Naive thymus-derived CD8-positive, alpha-beta T cell (primary cell): Measurements from ENCODE around the gene COL4A4. TPM values are rescaled to one million over a fixed set of nuclear protein-coding genes. Genes with fewer than 3 reads are reported as not detected.
"Not testable (repeated sequence)": the region's sequence is repeated elsewhere in the genome, so short reads cannot be mapped to it uniquely, and the experiment has no call there.

Source experiments
- ATAC-seq, 2 donors: fragments of 150-1000 bp; cut with Tn5 transposase in 1 of 2; sonication (Bioruptor Pico), chemical (Tn5 transposase) in 1 of 2; 1 replicate in 1 of 2; 2 replicates in 1 of 2; pipeline ENCODE4 v1.10.0; 2021; ENCODE audit warnings: mild to moderate bottlenecking in 2 of 2, moderate library complexity in 2 of 2
- POLR2A ChIA-PET: fragments of 350-600 bp; sonication (Branson Sonifier 250); formaldehyde crosslinking; loops from one replicate; lab custom pipeline; 2021; ENCODE audit warnings: antibody characterized with exemption; lab: Charles Lee
- DNase-seq, 10 donors: peaks; one replicate each; pipeline versions ENCODE4 v3.0.0 to v3.0.0-alpha.2; 2020 to 2022
- H3K27ac Mint-ChIP-seq, 10 donors: one replicate each; pipeline ENCODE4 v1.8.0; 2020 to 2022; ENCODE audit warnings: mild to moderate bottlenecking in 10 of 10, mixed read lengths in 10 of 10, moderate library complexity in 4 of 10, inconsistent platforms in 1 of 10
- H3K27me3 Mint-ChIP-seq, 5 donors: one replicate each; pipeline ENCODE4 v1.8.0; 2021 to 2022; ENCODE audit warnings: mixed read lengths in 5 of 5
- H3K36me3 Mint-ChIP-seq, 3 donors: one replicate each; pipeline ENCODE4 v1.8.0; 2020 to 2022; ENCODE audit warnings: mixed read lengths in 3 of 3, mild to moderate bottlenecking in 2 of 3, inconsistent platforms in 1 of 3
- H3K4me1 Mint-ChIP-seq, 4 donors: one replicate each; pipeline ENCODE4 v1.8.0; 2021 to 2022; ENCODE audit warnings: mixed read lengths in 4 of 4
- H3K4me3 Mint-ChIP-seq, 10 donors: one replicate each; pipeline ENCODE4 v1.8.0; 2020 to 2022; ENCODE audit warnings: mild to moderate bottlenecking in 10 of 10, mixed read lengths in 10 of 10, moderate library complexity in 6 of 10, inconsistent platforms in 1 of 10
- H3K9me3 Mint-ChIP-seq, 9 donors: one replicate each; pipeline ENCODE4 v1.8.0; 2020 to 2022; ENCODE audit warnings: mixed read lengths in 9 of 9, mild to moderate bottlenecking in 3 of 9, inconsistent platforms in 1 of 9, moderate library complexity in 1 of 9
- polyA plus RNA-seq, 3 donors: library from polyadenylated mRNA; unstranded; fragments of 300-500 nt; fragmentation: Illumina TruSeq; gene quantifications; one replicate each; pipeline ENCODE4 v1.2.3, GENCODE V29; 2021
- total RNA-seq, 8 experiments: library from RNA in 2 of 8; stranded (reverse) in 2 of 8; gene quantifications; one replicate each; pipeline ENCODE4 v1.2.3 and lab custom pipeline; 2021 to 2026

COL4A4 gene
- total and polyA plus RNA-seq, 5 experiments from 2014 or later = 0.02 to 0.16 (median 0.05) TPM

GRCh38 chr2:227183657-227184367 lies 19.8 kb upstream of the COL4A4 start:
- no peaks in the 10 kb centered on the region for H3K9me3 Mint-ChIP-seq
- H3K4me3 Mint-ChIP-seq = no peak overlapping the region
- DNase-seq (no peak), ATAC-seq (no peak)
- H3K27me3 Mint-ChIP-seq = peaks cover 9 to 32% (median 15%) of the 10 kb centered on the region in 5 donors
- no peaks in the 10 kb centered on the region for H3K36me3 Mint-ChIP-seq
- H3K27ac Mint-ChIP-seq = no peak overlapping the region
- H3K4me1 Mint-ChIP-seq = peaks cover 0 to under 1% (median 0%) of the 10 kb centered on the region in 4 donors
- POLR2A ChIA-PET = no interaction called here

- Mint-ChIP-seq H3K36me3 (no peaks in the 10 kb centered on the region), H3K9me3 (no peaks in the 10 kb centered on the region), H3K27ac (no peak overlapping the region), H3K4me1 (no peaks in the 10 kb centered on the region), H3K4me3 (no peak overlapping the region), H3K27me3 (peaks cover 7 to 27% (median 11%) of the 10 kb centered on the region in 5 donors)
- no peak for DNase-seq
- POLR2A ChIA-PET = no interaction called here
- no peak for ATAC-seq
Observed at GRCh38 chr2:227182765-227183164, 18.8 kb upstream of the COL4A4 start.

- Mint-ChIP-seq H3K4me3 (no peak overlapping the region), H3K27me3 (peaks cover 5 to 15% (median 6%) of the 10 kb centered on the region in 5 donors), H3K27ac (no peak overlapping the region), H3K36me3 (no peaks in the 10 kb centered on the region), H3K9me3 (no peaks in the 10 kb centered on the region), H3K4me1 (no peaks in the 10 kb centered on the region)
- ATAC-seq (no peak), DNase-seq (no peak)
- POLR2A ChIA-PET = no interaction called here
Observed at GRCh38 chr2:227180770-227181169, 16.8 kb upstream of the COL4A4 start.

- Mint-ChIP-seq H3K4me1 (no peaks in the 10 kb centered on the region), H3K4me3 (no peak overlapping the region), H3K27me3 (peaks cover 5 to 16% (median 6%) of the 10 kb centered on the region in 5 donors), H3K36me3 (no peaks in the 10 kb centered on the region), H3K9me3 (no peaks in the 10 kb centered on the region), H3K27ac (no peak overlapping the region)
- POLR2A ChIA-PET = no interaction called here
- ATAC-seq = no peak
- DNase-seq = no peak
Observed at GRCh38 chr2:227179988-227180685, 16.1 kb upstream of the COL4A4 start.

- Mint-ChIP-seq H3K27ac (no peak overlapping the region), H3K9me3 (no peaks in the 10 kb centered on the region), H3K27me3 (peaks cover 6 to 23% (median 9%) of the 10 kb centered on the region in 5 donors), H3K4me1 (no peaks in the 10 kb centered on the region), H3K4me3 (no peak overlapping the region), H3K36me3 (no peaks in the 10 kb centered on the region)
- POLR2A ChIA-PET = no interaction called here
- DNase-seq (no peak), ATAC-seq (no peak)
Observed at GRCh38 chr2:227177592-227178336, 13.8 kb upstream of the COL4A4 start.

- H3K9me3 Mint-ChIP-seq = peaks cover 0 to 11% (median 0%) of the 10 kb centered on the region in 9 donors
- H3K27me3 Mint-ChIP-seq = peaks cover 10 to 54% (median 15%) of the 10 kb centered on the region in 5 donors
- H3K4me3 Mint-ChIP-seq, H3K4me1 Mint-ChIP-seq, H3K27ac Mint-ChIP-seq, H3K36me3 Mint-ChIP-seq, DNase-seq, POLR2A ChIA-PET, ATAC-seq: not testable (repeated sequence)
Observed at GRCh38 chr2:227171779-227172178, 7.8 kb upstream of the COL4A4 start.

- Mint-ChIP-seq H3K4me3 (peak overlapping the region; percentile 43 to 75 (median 59)), H3K4me1 (peaks cover 0 to 13% (median 5%) of the 10 kb centered on the region in 4 donors), H3K9me3 (peaks cover 0 to 5% (median 0%) of the 10 kb centered on the region in 9 donors), H3K36me3 (peaks cover 0 to 3% (median 0%) of the 10 kb centered on the region in 3 donors), H3K27me3 (peaks cover 36 to 71% (median 51%) of the 10 kb centered on the region in 5 donors), H3K27ac (no peak overlapping the region)
- POLR2A ChIA-PET = no interaction called here
- ATAC-seq = peak; percentile 35 to 54
- peak in 1 of 10 donors; percentile 3 for DNase-seq
Observed at GRCh38 chr2:227164763-227165291, 822 bp upstream of the COL4A4 start.

- peaks cover 0 to 13% (median 5%) of the 10 kb centered on the region in 4 donors for H3K4me1 Mint-ChIP-seq
- DNase-seq = no peak
- H3K27ac Mint-ChIP-seq = no peak overlapping the region
- peaks cover 0 to 4% (median 0%) of the 10 kb centered on the region in 3 donors for H3K36me3 Mint-ChIP-seq
- no peak for ATAC-seq
- H3K9me3 Mint-ChIP-seq = peaks cover 0 to 10% (median 3%) of the 10 kb centered on the region in 9 donors
- H3K27me3 Mint-ChIP-seq = peaks cover 39 to 82% (median 54%) of the 10 kb centered on the region in 5 donors
- POLR2A ChIA-PET = no interaction called here
- peak overlapping the region; percentile 33 to 78 (median 67) for H3K4me3 Mint-ChIP-seq
Observed at GRCh38 chr2:227163485-227163997, 464 bp downstream of the COL4A4 start.

GRCh38 chr2:227161947-227162346 lies 2.1 kb downstream of the COL4A4 start:
- no peak overlapping the region for H3K27ac Mint-ChIP-seq
- H3K27me3 Mint-ChIP-seq = peaks cover 38 to 75% (median 52%) of the 10 kb centered on the region in 5 donors
- ATAC-seq (no peak), DNase-seq (no peak)
- no peak overlapping the region for H3K4me3 Mint-ChIP-seq
- POLR2A ChIA-PET = no interaction called here
- peaks cover 0 to 10% (median 6%) of the 10 kb centered on the region in 9 donors for H3K9me3 Mint-ChIP-seq
- peaks cover 0 to 4% (median 0%) of the 10 kb centered on the region in 3 donors for H3K36me3 Mint-ChIP-seq
- peaks cover 0 to 13% (median 5%) of the 10 kb centered on the region in 4 donors for H3K4me1 Mint-ChIP-seq

GRCh38 chr2:227160164-227160563 lies 3.8 kb downstream of the COL4A4 start:
- Mint-ChIP-seq H3K4me1 (peaks cover 0 to 10% (median 5%) of the 10 kb centered on the region in 4 donors), H3K4me3 (no peak overlapping the region), H3K9me3 (peaks cover 0 to 10% (median 6%) of the 10 kb centered on the region in 9 donors), H3K27me3 (peaks cover 34 to 75% (median 50%) of the 10 kb centered on the region in 5 donors), H3K27ac (no peak overlapping the region), H3K36me3 (peaks cover 0 to 4% (median 0%) of the 10 kb centered on the region in 3 donors)
- DNase-seq = no peak
- POLR2A ChIA-PET = no interaction called here
- ATAC-seq = no peak

- POLR2A ChIA-PET = no interaction called here
- Mint-ChIP-seq H3K36me3 (peaks cover 0 to 4% (median 0%) of the 10 kb centered on the region in 3 donors), H3K9me3 (peaks cover 0 to 15% (median 8%) of the 10 kb centered on the region in 9 donors), H3K4me3 (no peak overlapping the region), H3K27ac (no peak overlapping the region), H3K27me3 (peaks cover 15 to 68% (median 38%) of the 10 kb centered on the region in 5 donors), H3K4me1 (no peaks in the 10 kb centered on the region)
- ATAC-seq (no peak), DNase-seq (no peak)
Observed at GRCh38 chr2:227154986-227155774, 8.8 kb downstream of the COL4A4 start.
